ENCODE data around the gene EIF5A.

GRCh38 chr17:7332111-7332510, 24.7 kb downstream of the EIF5A start:
- TF ChIP-seq CTCF (IDR thresholded peaks at IDR 0.05; ENCODE audit: low read depth, low read length, missing input control): no peak
- no peak for TF ChIP-seq TAF1 (conservative IDR thresholded peaks at IDR 0.05)
- TF ChIP-seq ZBTB33 (IDR thresholded peaks at IDR 0.05): no peak
- no peak for TF ChIP-seq MAX (IDR thresholded peaks at IDR 0.05)
- TF ChIP-seq ATF3 (IDR thresholded peaks at IDR 0.05): no peak
- TF ChIP-seq REST (IDR thresholded peaks at IDR 0.05): no peak
- TF ChIP-seq GABPA (IDR thresholded peaks at IDR 0.05 in 1 of 2, conservative IDR thresholded peaks at IDR 0.05 in 1 of 2): no peak
- no peak for TF ChIP-seq RAD21 (IDR thresholded peaks at IDR 0.05)
- no peak for TF ChIP-seq RXRA (IDR thresholded peaks at IDR 0.05)
- no peak for TF ChIP-seq FOXA1 (IDR thresholded peaks at IDR 0.05)
- no peak for TF ChIP-seq NR2F2 (IDR thresholded peaks at IDR 0.05)
